HepG2 (cell line): ENCODE measurements around the gene GALC. TPM values are rescaled to one million over a fixed set of nuclear protein-coding genes. Genes with fewer than 3 reads are reported as not detected.

Experiments
- ATAC-seq: fragments of 200-7000 bp; cut with Tn5 transposase; 3 replicates; pipeline ENCODE4 v1.9.1; 2020; ENCODE audit warnings: mild to moderate bottlenecking, moderate library complexity
- BruUV-seq: library from RNA; stranded (reverse); fragments of 400-500 nt; replicated peaks from 2 replicates; lab custom pipeline; 2021; lab: Mats Ljungman, UMichigan
- CTCF ChIA-PET: fragments of 300-600 bp; formaldehyde crosslinking; extraction: SDS; loops from one replicate; lab custom pipeline; 2021; ENCODE audit warnings: low total read pairs, inconsistent platforms, low intra/inter-chr PET ratio; lab: Yijun Ruan, JAX
- POLR2A ChIA-PET: fragments of 350-600 bp; sonication (Branson Sonifier 250); formaldehyde crosslinking; loops from one replicate; lab custom pipeline; 2020; ENCODE audit warnings: antibody characterized with exemption, inconsistent platforms; lab: Yijun Ruan, JAX
- DNase-seq: peaks from one replicate; pipeline ENCODE4 v3.0.0-alpha.2; 2015; ENCODE audit warnings: low spot score
- FAIRE-seq: peaks from 3 replicates; lab custom pipeline; 2011; peaks lifted over from hg19 to GRCh38; lab: Jason Lieb, UNC
- H2AFZ ChIP-seq: one replicate; pipeline ENCODE4 v1.6.1; 2011; ENCODE audit warnings: low read length, inconsistent platforms
- H3K27ac ChIP-seq: fragments of 300-600 bp; 3 replicates; pipeline ENCODE4 v1.8.0; 2011; ENCODE audit warnings: mixed run types, mild to moderate bottlenecking, mixed read lengths, low read length, inconsistent platforms; ENCODE audit not compliant: insufficient read depth; ENCODE audit errors: extremely low read length
- H3K27me3 ChIP-seq, 2 experiments: fragments of 200-600 bp in 1 of 2; 2 replicates in 1 of 2; 3 replicates in 1 of 2; pipeline versions ENCODE4 v1.6.0 to v1.8.0; 2011; ENCODE audit warnings: low read length in 2 of 2, mild to moderate bottlenecking in 2 of 2, moderate library complexity in 2 of 2, inconsistent platforms in 1 of 2; ENCODE audit not compliant: insufficient read depth in 2 of 2, control insufficient read depth in 1 of 2
- H3K36me3 ChIP-seq, 2 experiments: fragments of 200-600 bp in 1 of 2; replicated peaks in 1 of 2; 2 replicates in 1 of 2; 3 replicates in 1 of 2; pipeline versions ENCODE4 v1.5.1 to v1.8.0; 2011; ENCODE audit warnings: low read length in 2 of 2, inconsistent platforms in 1 of 2; ENCODE audit not compliant: insufficient read depth in 2 of 2, control insufficient read depth in 1 of 2
- H3K4me1 ChIP-seq: 2 replicates; pipeline ENCODE4 v1.5.1; 2012; ENCODE audit warnings: low read length, inconsistent platforms; ENCODE audit not compliant: insufficient read depth
- H3K4me2 ChIP-seq: 2 replicates; pipeline ENCODE4 v1.6.0; 2011; ENCODE audit warnings: low read depth, low read length, inconsistent platforms
- H3K4me3 ChIP-seq, 3 experiments: fragments of 200-600 bp in 1 of 3; sonication (generic), shearing (Covaris generic) in 1 of 3; replicated peaks in 1 of 3; 2 replicates each; pipeline ENCODE4 v1.5.1; 2011 to 2016; ENCODE audit warnings: low read length in 3 of 3, inconsistent platforms in 2 of 3, low read depth in 2 of 3, mild to moderate bottlenecking in 2 of 3, control low read depth in 1 of 3, mixed read lengths in 1 of 3; ENCODE audit not compliant: insufficient read depth in 1 of 3
- H3K79me2 ChIP-seq: one replicate; pipeline ENCODE4 v1.6.1; 2011; ENCODE audit warnings: low read length, inconsistent platforms; ENCODE audit not compliant: insufficient read depth
- H3K9ac ChIP-seq: 2 replicates; pipeline ENCODE4 v1.6.0; 2011; ENCODE audit warnings: mild to moderate bottlenecking, low read depth, low read length, inconsistent platforms; ENCODE audit not compliant: insufficient read depth
- H3K9me3 ChIP-seq: 2 replicates; pipeline ENCODE4 v1.5.1; 2012; ENCODE audit warnings: mild to moderate bottlenecking, low read length
- H4K20me1 ChIP-seq: 2 replicates; pipeline ENCODE4 v1.6.0; 2011; ENCODE audit warnings: inconsistent platforms, mild to moderate bottlenecking, low read length, moderate library complexity; ENCODE audit not compliant: insufficient read depth
- CREB1 ChIP-seq, 2 experiments: fragments of 450-650 bp in 1 of 2; IDR thresholded peaks; 2 replicates each; pipeline ENCODE4 v1.6.1; 2016 to 2017; ENCODE audit warnings: control low read depth in 1 of 2, mild to moderate bottlenecking in 1 of 2, missing compliant biosample characterization in 1 of 2, missing genetic modification characterization in 1 of 2
- FLYWCH1 ChIP-seq: sonication (generic); formaldehyde crosslinking; IDR thresholded peaks from 2 replicates; pipeline ENCODE4 v1.8.1; 2023; ENCODE audit warnings: mild to moderate bottlenecking, missing genetic modification reagents
- FOXP1 ChIP-seq, 2 experiments: fragments of 450-650 bp in 1 of 2; IDR thresholded peaks; 2 replicates each; pipeline ENCODE4 v1.6.1; 2017 to 2018; ENCODE audit warnings: antibody characterized with exemption in 1 of 2
- JARID2 ChIP-seq: sonication (generic); formaldehyde crosslinking; IDR thresholded peaks from 2 replicates; pipeline ENCODE4 v1.8.1; 2023; ENCODE audit warnings: missing genetic modification reagents, inconsistent platforms; ENCODE audit not compliant: insufficient replicate concordance
- KAT2B ChIP-seq: fragments of 150-350 bp; IDR thresholded peaks from 2 replicates; pipeline ENCODE4 v1.6.1; 2014; ENCODE audit warnings: low read depth, low read length, borderline replicate concordance
- MAZ ChIP-seq, 2 experiments: sonication (generic) in 1 of 2; formaldehyde crosslinking in 1 of 2; IDR thresholded peaks; 2 replicates each; pipeline versions ENCODE4 v1.5.0 to v1.6.1; 2012 to 2020; ENCODE audit warnings: low read depth in 2 of 2, mild to moderate bottlenecking in 2 of 2, borderline replicate concordance in 1 of 2, improper control_type of control experiment in 1 of 2, low read length in 1 of 2, missing genetic modification reagents in 1 of 2, moderate library complexity in 1 of 2
- POLR2A ChIP-seq, 2 experiments: IDR thresholded peaks; 2 replicates each; pipeline ENCODE4 v1.6.1; 2011; ENCODE audit warnings: low read depth in 2 of 2, low read length in 2 of 2, mild to moderate bottlenecking in 1 of 2, moderate library complexity in 1 of 2; ENCODE audit not compliant: insufficient read depth in 1 of 2
- SAP130 ChIP-seq: IDR thresholded peaks from 2 replicates; pipeline ENCODE4 v1.6.1; 2016; ENCODE audit warnings: low read depth
- ZFP36 ChIP-seq: fragments of 150-350 bp; IDR thresholded peaks from 2 replicates; pipeline ENCODE4 v1.6.1; 2018; ENCODE audit warnings: borderline replicate concordance, low read length, low read depth; ENCODE audit not compliant: partially characterized antibody
- ZNF142 ChIP-seq: sonication (generic); formaldehyde crosslinking; IDR thresholded peaks from 2 replicates; pipeline ENCODE4 v1.4.0; 2020; ENCODE audit warnings: missing genetic modification reagents
- ZNF33B ChIP-seq: sonication (generic); formaldehyde crosslinking; IDR thresholded peaks from 2 replicates; pipeline ENCODE4 v1.5.1; 2020; ENCODE audit warnings: mild to moderate bottlenecking, missing genetic modification reagents
- ZNF354B ChIP-seq: sonication (generic); formaldehyde crosslinking; IDR thresholded peaks from 2 replicates; pipeline ENCODE4 v1.8.0; 2022; ENCODE audit warnings: mild to moderate bottlenecking, missing genetic modification reagents
- ZNF543 ChIP-seq: sonication (generic); formaldehyde crosslinking; IDR thresholded peaks from 2 replicates; pipeline ENCODE4 v1.4.0; 2020; ENCODE audit warnings: mild to moderate bottlenecking, missing genetic modification reagents
- ZNF792 ChIP-seq: IDR thresholded peaks from 2 replicates; pipeline ENCODE4 v1.6.1; 2016
- WGBS: methylation state at CpG from one replicate; pipeline ENCODE4 v1.1.6; 2017; ENCODE audit warnings: low lambda C conversion rate; 5-methylcytosine and 5-hydroxymethylcytosine counted together
- in situ Hi-C: cut with HindIII; loops from 2 replicates; pipeline ENCODE4 v1.10.0; 2017; ENCODE audit warnings: low pct_unique_long_range_greater_than_20kb; ENCODE audit not compliant: extremely low pct_ligation_motif_present
- intact Hi-C: fragments of 100-400 bp; cut with micrococcal nuclease; formaldehyde crosslinking; loops from one replicate; pipeline ENCODE4 v1.10.0; 2022; ENCODE audit not compliant: unreplicated experiment
- polyA plus RNA-seq, 8 experiments: library from polyadenylated mRNA; depleted of rRNA in 3 of 8; stranded (reverse) in 7 of 8; unstranded in 1 of 8; fragments of >200 nt; fragmentation: Illumina TruSeq in 4 of 8; extraction: Trizol in 4 of 8; gene quantifications; 2 replicates each; pipeline versions ENCODE4 v1.2.1 to v1.2.3, GENCODE V29; 2011 to 2016; ENCODE audit warnings: low read depth in 4 of 8, missing spikeins in 1 of 8, mixed read lengths in 1 of 8; ENCODE audit not compliant: insufficient read depth in 1 of 8
- total RNA-seq, 5 experiments: library from RNA; depleted of rRNA; stranded (reverse); fragments of >200 nt; fragmentation: Illumina TruSeq; extraction: Trizol; gene quantifications; 2 replicates each; pipeline ENCODE4 v1.2.3, GENCODE V29; 2016; ENCODE audit warnings: low read depth in 1 of 5

GALC gene
- total and polyA plus RNA-seq, 2 of the 13 experiments (the other 11 are each of a cell fraction or from before 2014, with no cell fraction given) = not detected

GRCh38 chr14:87994974-87995373 is 2.0 kb upstream of the GALC start:
- H2AFZ ChIP-seq = peak overlapping the region; percentile 90
- in situ Hi-C loops (no loop called here), intact Hi-C loops (loop anchor here (5.0 kb wide), 1 partner anchor 392 kb away; the partner anchor contains the start of gene SPATA7)
- no peak for FAIRE-seq
- no peak overlapping the region; a peak in 1 of 6 replicates for H3K4me3 ChIP-seq
- no peaks in the 10 kb centered on the region for H3K79me2 ChIP-seq
- TF ChIP-seq CREB1 (IDR thresholded peaks at IDR 0.05) (peak; percentile 56), CREB1 (CRISPR knock-in tag; IDR thresholded peaks at IDR 0.05) (no peak), POLR2A (IDR thresholded peaks at IDR 0.05; ENCODE audit: insufficient read depth in 1 of 2, low read depth in 2 of 2, low read length in 2 of 2) (no peak)
- ChIA-PET POLR2A (interaction anchor here (1.0 kb wide), 1 partner anchor 50 kb away, joined by 6 read pairs; no protein-coding TSS in a partner anchor), CTCF (no interaction called here)
- H4K20me1 ChIP-seq = no peaks in the 10 kb centered on the region
- peak overlapping the region; percentile 70 for H3K27ac ChIP-seq
- 50% methylated on average over 6 of the region's 6 CpGs for WGBS
- H3K4me2 ChIP-seq = peak overlapping the region; percentile 67
- BruUV-seq = no TSS peak
- DNase-seq = peak; percentile 13
- no peaks in the 10 kb centered on the region for H3K9me3 ChIP-seq
- peak overlapping the region; percentile 9; the same call in 1 of the 2 replicates for H3K9ac ChIP-seq
- H3K36me3 ChIP-seq = no peaks in the 10 kb centered on the region
- ATAC-seq = peak; percentile 45
- H3K4me1 ChIP-seq = peaks cover 41% of the 10 kb centered on the region
- H3K27me3 ChIP-seq = no peaks in the 10 kb centered on the region

GRCh38 chr14:87992346-87992717 is 650 bp downstream of the GALC start:
- H3K27me3 ChIP-seq = no peaks in the 10 kb centered on the region
- TF ChIP-seq MAZ (IDR thresholded peaks at IDR 0.05; ENCODE audit: borderline replicate concordance, low read depth, low read length) = no peak
- TF ChIP-seq MAZ (CRISPR knock-in tag; IDR thresholded peaks at IDR 0.05; ENCODE audit: low read depth) = no peak
- no peak for TF ChIP-seq ZNF792 (CRISPR knock-in tag)
- TF ChIP-seq ZFP36 = no peak
- no peak for TF ChIP-seq KAT2B
- TF ChIP-seq JARID2 (CRISPR knock-in tag) = no peak
- TF ChIP-seq ZNF33B (CRISPR knock-in tag) = no peak
- TF ChIP-seq ZNF354B (CRISPR knock-in tag) = no peak
- TF ChIP-seq SAP130 (CRISPR knock-in tag) = no peak
- TF ChIP-seq ZNF142 (CRISPR knock-in tag) = no peak
- TF ChIP-seq FLYWCH1 (CRISPR knock-in tag) = no peak
- no peak for TF ChIP-seq ZNF543
- TF ChIP-seq FOXP1 (IDR thresholded peaks at IDR 0.05) = no peak
- TF ChIP-seq FOXP1 (CRISPR knock-in tag; IDR thresholded peaks at IDR 0.05) = no peak
- TF ChIP-seq, all 625 proteins: peak for 0
- ChIA-PET CTCF (no interaction called here), POLR2A (no interaction called here)
- in situ Hi-C loops (no loop called here), intact Hi-C loops (no loop called here)
- ATAC-seq (no peak), FAIRE-seq (no peak), DNase-seq (no peak)
- no peak overlapping the region for H3K27ac ChIP-seq
- H3K36me3 ChIP-seq = no peaks in the 10 kb centered on the region
- no TSS peak for BruUV-seq
- no peaks in the 10 kb centered on the region for H3K9me3 ChIP-seq
- H3K4me1 ChIP-seq = peaks cover 35% of the 10 kb centered on the region
- H3K4me3 ChIP-seq = no peak overlapping the region
- no peak overlapping the region for H2AFZ ChIP-seq
- H3K4me2 ChIP-seq = no peak overlapping the region
- no peaks in the 10 kb centered on the region for H3K79me2 ChIP-seq
- H3K9ac ChIP-seq = no peak overlapping the region
- 93% methylated on average over 20 of the region's 20 CpGs for WGBS
- H4K20me1 ChIP-seq = no peaks in the 10 kb centered on the region
